ENCODE results near the gene SLC19A2. TPM values are rescaled to one million over a fixed set of nuclear protein-coding genes. Genes with fewer than 3 reads are reported as not detected.

Gene SLC19A2
- total and polyA plus RNA-seq, 2 of the 8 experiments (the other 6 are each of a cell fraction or from before 2014, with no cell fraction given), result 21.2 to 23.2 TPM

DNA sequence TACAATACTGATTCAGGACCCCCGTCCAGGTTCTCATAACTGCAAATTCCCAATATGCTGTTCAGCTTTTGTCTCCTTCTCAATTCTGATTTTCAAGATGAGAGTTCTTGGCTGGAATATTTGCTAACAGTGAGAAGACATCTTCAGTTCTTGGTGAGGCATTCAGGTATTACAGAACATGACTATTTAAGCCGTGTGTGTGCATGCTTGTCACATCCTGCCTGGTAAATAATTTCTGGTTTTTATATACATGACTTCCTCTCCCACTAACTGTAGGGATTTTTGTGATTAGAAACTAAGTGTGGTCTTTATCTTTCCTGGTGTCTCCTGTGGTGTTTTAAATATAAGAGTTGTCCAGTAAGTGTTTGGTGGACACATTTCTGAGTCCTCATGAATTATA lies 10.2 kb upstream of the SLC19A2 start:
- no peak overlapping the region for H3K14ac ChIP-seq (ENCODE audit: insufficient read length)
- no peak overlapping the region for H2BK12ac ChIP-seq (ENCODE audit: low read depth, low read length)
- no peaks in the 10 kb centered on the region for H4K20me1 ChIP-seq (replicated peaks in 1 of 2; ENCODE audit: control insufficient read depth in 1 of 2, insufficient read depth in 2 of 2, low read length in 2 of 2)
- H4K5ac ChIP-seq (ENCODE audit: insufficient read length, low read depth, low read length), result no peak overlapping the region
- H3K79me2 ChIP-seq (ENCODE audit: control insufficient read depth in 1 of 2, insufficient read depth in 2 of 2, low read length in 2 of 2), result no peaks in the 10 kb centered on the region
- no peak overlapping the region for H4K91ac ChIP-seq (replicated peaks; ENCODE audit: insufficient read length, low read length)
- no peak overlapping the region for H3K27ac ChIP-seq (ENCODE audit: low read depth, low read length)
- H2BK15ac ChIP-seq (ENCODE audit: low read length), result no peak overlapping the region
- no peak overlapping the region for H3K18ac ChIP-seq (ENCODE audit: extremely low read depth, low read length)
- no peak overlapping the region for H2BK120ac ChIP-seq (replicated peaks; ENCODE audit: low read depth, low read length)
- no peak overlapping the region for H2BK20ac ChIP-seq (ENCODE audit: low read length)
- no peak overlapping the region for H3K4me3 ChIP-seq (ENCODE audit: extremely low read depth in 1 of 4, insufficient read depth in 2 of 4, low read depth in 3 of 4, low read length in 4 of 4)
- H2BK5ac ChIP-seq (ENCODE audit: low read depth, low read length), result no peak overlapping the region
- FAIRE-seq (no peak), DNase-seq (ENCODE audit: low read depth in 1 of 2, low spot score in 2 of 2) (no peak)
- no peak overlapping the region for H3K23ac ChIP-seq (ENCODE audit: insufficient read length)
- H3K4me1 ChIP-seq (replicated peaks in 1 of 4; ENCODE audit: control insufficient read depth in 3 of 4, insufficient read depth in 4 of 4, low read length in 3 of 4), result no peaks in the 10 kb centered on the region
- no peaks in the 10 kb centered on the region for H3K27me3 ChIP-seq (replicated peaks in 1 of 4; ENCODE audit: control insufficient read depth in 3 of 4, extremely low read depth in 1 of 4, insufficient read depth in 3 of 4, low read length in 3 of 4)
- CTCF ChIA-PET (ENCODE audit: partially characterized antibody), result interaction anchor here (1.0 kb wide), 1 partner anchor 51 kb away, joined by 3 read pairs; no protein-coding TSS in a partner anchor
- no peaks in the 10 kb centered on the region for H3K23me2 ChIP-seq (ENCODE audit: low read depth, low read length)
- no peaks in the 10 kb centered on the region for H3K79me1 ChIP-seq (ENCODE audit: low read depth, low read length)
- H3K9me3 ChIP-seq (ENCODE audit: insufficient read depth in 2 of 2, low read depth in 1 of 2, low read length in 1 of 2), result no peaks in the 10 kb centered on the region
- H3K4ac ChIP-seq (replicated peaks; ENCODE audit: insufficient read length, low read depth, low read length), result no peak overlapping the region
- no peak overlapping the region for H3K9ac ChIP-seq (replicated peaks in 1 of 4; ENCODE audit: extremely low read depth in 1 of 4, low read depth in 3 of 4, low read length in 3 of 4)
- no peak overlapping the region for H4K8ac ChIP-seq (ENCODE audit: extremely low read depth, insufficient read depth, low read length)
- H2AK5ac ChIP-seq (ENCODE audit: low read depth, low read length), result no peak overlapping the region
- H3K56ac ChIP-seq (replicated peaks; ENCODE audit: insufficient read length, low read depth, low read length), result no peak overlapping the region
- H3K36me3 ChIP-seq (ENCODE audit: control insufficient read depth in 2 of 4, insufficient read depth in 4 of 4, low read length in 3 of 4), result no peaks in the 10 kb centered on the region
- H3K4me2 ChIP-seq (ENCODE audit: insufficient read depth in 1 of 2, low read depth in 2 of 2, low read length in 2 of 2), result no peak overlapping the region
- POLR2A ChIA-PET (ENCODE audit: partially characterized antibody), result interaction anchor here (1.0 kb wide), 1 partner anchor 9 kb away, joined by 4 read pairs; no protein-coding TSS in a partner anchor
- 93% methylated on average over 2 of the region's 2 CpGs; no CpG with 5 or more reads in 1 of the 2 experiments for WGBS, 2 experiments (ENCODE audit: extremely low coverage in 1 of 2, insufficient coverage in 1 of 2, insufficient read length in 1 of 2, insufficient replicate concordance in 2 of 2, low coverage in 1 of 2, low lambda C conversion rate in 2 of 2, missing lambda C conversion rate in 1 of 2)
- no peak overlapping the region for H2AFZ ChIP-seq (ENCODE audit: low read length)
- TF ChIP-seq CBX5 (IDR thresholded peaks at IDR 0.05; ENCODE audit: low read depth, low read length) (no peak), BRCA1 (IDR thresholded peaks at IDR 0.05; ENCODE audit: low read depth, low read length) (no peak)

All from H1 (cell line).